ENCODE data around the gene ROGDI. TPM values are rescaled to one million over a fixed set of nuclear protein-coding genes. Genes with fewer than 3 reads are reported as not detected.

The ROGDI gene
- total and polyA plus RNA-seq, 4 donors: 14.0 to 28.1 (median 17.4) TPM

- H3K27me3 ChIP-seq (ENCODE audit: control insufficient read depth in 4 of 4, insufficient read depth in 4 of 4, low read length in 3 of 4): no peaks in the 10 kb centered on the region
- H3K4me1 ChIP-seq (ENCODE audit: control insufficient read depth in 4 of 4, insufficient read depth in 4 of 4, low read length in 3 of 4): no peaks in the 10 kb centered on the region
- no peaks in the 10 kb centered on the region for H3K9me3 ChIP-seq (ENCODE audit: control insufficient read depth in 4 of 4, low read length in 3 of 4)
- 89% methylated on average over 8 of the region's 8 CpGs for WGBS
- H3K4me3 ChIP-seq (ENCODE audit: low read depth in 1 of 3, low read length in 3 of 3): no peak overlapping the region
- no peak for DNase-seq (ENCODE audit: low spot score)
- TF ChIP-seq REST (IDR thresholded peaks at IDR 0.05): no peak
- no peak for TF ChIP-seq HNF4G (IDR thresholded peaks at IDR 0.05)
- TF ChIP-seq NR2F2 (IDR thresholded peaks at IDR 0.05): no peak
- TF ChIP-seq RAD21 (IDR thresholded peaks at IDR 0.05): no peak
- H3K36me3 ChIP-seq (ENCODE audit: control insufficient read depth in 4 of 4, insufficient read depth in 3 of 4, low read depth in 1 of 4, low read length in 3 of 4): peaks cover 12 to 79% (median 56%) of the 10 kb centered on the region in 4 donors
- H3K27ac ChIP-seq (ENCODE audit: low read depth in 1 of 2, low read length in 2 of 2): no peak overlapping the region
- H3K9ac ChIP-seq (ENCODE audit: low read depth in 1 of 2, low read length in 2 of 2): no peak overlapping the region
These were observed 22.8 kb upstream of the ROGDI start for GRCh38 chr16:4825196-4825595.

- TF ChIP-seq SP1 (IDR thresholded peaks at IDR 0.05): no peak
- TF ChIP-seq HNF4A (conservative IDR thresholded peaks at IDR 0.05): no peak
- Histone ChIP-seq H3K27me3 (ENCODE audit: control insufficient read depth in 4 of 4, insufficient read depth in 4 of 4, low read length in 3 of 4) (no peaks in the 10 kb centered on the region), H3K4me3 (ENCODE audit: low read depth in 1 of 3, low read length in 3 of 3) (no peak overlapping the region), H3K27ac (ENCODE audit: low read depth in 1 of 2, low read length in 2 of 2) (no peak overlapping the region), H3K9ac (ENCODE audit: low read depth in 1 of 2, low read length in 2 of 2) (no peak overlapping the region), H3K36me3 (ENCODE audit: control insufficient read depth in 4 of 4, insufficient read depth in 3 of 4, low read depth in 1 of 4, low read length in 3 of 4) (peaks cover 7 to 67% (median 43%) of the 10 kb centered on the region in 4 donors), H3K4me1 (ENCODE audit: control insufficient read depth in 4 of 4, insufficient read depth in 4 of 4, low read length in 3 of 4) (no peaks in the 10 kb centered on the region), H3K9me3 (ENCODE audit: control insufficient read depth in 4 of 4, low read length in 3 of 4) (no peaks in the 10 kb centered on the region)
- no peak for DNase-seq (ENCODE audit: low spot score)
- WGBS: 95% methylated on average over 6 of the region's 6 CpGs
These were observed 18.2 kb upstream of the ROGDI start for GRCh38 chr16:4820652-4821051.

GRCh38 chr16:4814542-4815173, 12.2 kb upstream of the ROGDI start:
- H3K27me3 ChIP-seq (ENCODE audit: control insufficient read depth in 4 of 4, insufficient read depth in 4 of 4, low read length in 3 of 4): no peaks in the 10 kb centered on the region
- 73% methylated on average over 16 of the region's 16 CpGs for WGBS
- no peak overlapping the region for H3K9ac ChIP-seq (ENCODE audit: low read depth in 1 of 2, low read length in 2 of 2)
- TF ChIP-seq CTCF (IDR thresholded peaks at IDR 0.05; ENCODE audit: low read depth, low read length, missing input control): no peak
- no peak for TF ChIP-seq YY1 (IDR thresholded peaks at IDR 0.05)
- TF ChIP-seq NR2F2 (IDR thresholded peaks at IDR 0.05): no peak
- peak in 1 of 2 donors; percentile 34 for TF ChIP-seq RAD21 (IDR thresholded peaks at IDR 0.05)
- no peak for DNase-seq (ENCODE audit: low spot score)
- no peaks in the 10 kb centered on the region for H3K9me3 ChIP-seq (ENCODE audit: control insufficient read depth in 4 of 4, low read length in 3 of 4)
- no peak overlapping the region for H3K27ac ChIP-seq (ENCODE audit: low read depth in 1 of 2, low read length in 2 of 2)
- H3K4me1 ChIP-seq (ENCODE audit: control insufficient read depth in 4 of 4, insufficient read depth in 4 of 4, low read length in 3 of 4): no peaks in the 10 kb centered on the region
- peaks cover 15 to 60% (median 32%) of the 10 kb centered on the region in 4 donors for H3K36me3 ChIP-seq (ENCODE audit: control insufficient read depth in 4 of 4, insufficient read depth in 3 of 4, low read depth in 1 of 4, low read length in 3 of 4)
- no peak overlapping the region for H3K4me3 ChIP-seq (ENCODE audit: low read depth in 1 of 3, low read length in 3 of 3)

All from liver (tissue), 9 donors.